HG02885 (cell line): ENCODE results near the gene FTO.

Experiments used
- ATAC-seq: cut with Tn5 transposase; IDR thresholded peaks from one replicate; pipeline ENCODE4 v1.9.1; 2021; ENCODE audit warnings: mild to moderate bottlenecking; ENCODE audit not compliant: unreplicated experiment, poor library complexity

The FTO gene

GRCh38 chr16:54027995-54028394 lies 324.0 kb downstream of the FTO start:
- ATAC-seq: no peak

GRCh38 chr16:54030451-54030850 lies 326.5 kb downstream of the FTO start:
- no peak for ATAC-seq

DNA sequence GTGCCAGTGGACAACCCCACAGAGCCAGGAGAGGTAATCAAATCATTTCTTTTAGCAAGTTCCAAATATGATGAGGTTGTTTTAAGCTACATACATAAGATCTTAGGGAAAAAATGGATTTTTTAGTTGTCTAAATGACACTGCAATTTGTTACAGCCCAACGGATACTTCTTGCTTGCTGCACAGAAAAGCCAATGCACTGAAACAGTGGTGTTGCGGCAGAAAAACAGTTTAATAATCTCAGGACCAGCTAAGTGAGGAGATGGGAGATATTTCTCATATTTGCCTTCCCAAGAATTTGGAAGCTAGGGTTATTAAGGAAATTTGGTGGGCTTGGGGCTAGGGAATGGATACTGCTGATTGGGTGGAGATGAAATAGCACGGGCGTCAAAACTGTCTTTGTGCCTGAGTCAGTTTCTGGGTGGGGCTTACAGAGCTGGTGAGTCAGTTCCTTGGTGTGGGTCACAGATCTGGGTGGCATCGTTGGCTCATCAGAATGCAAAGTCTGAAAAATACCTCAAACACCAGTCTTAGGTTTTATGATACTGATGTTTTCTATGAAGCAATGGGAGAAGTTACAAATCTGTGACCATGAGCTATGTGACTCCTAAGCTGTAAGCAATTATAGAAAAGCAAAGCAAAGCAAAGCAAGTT lies 327.3 kb downstream of the FTO start:
- no peak for ATAC-seq

- ATAC-seq: no peak
Observed at GRCh38 chr16:54033747-54034146, 329.8 kb downstream of the FTO start.

DNA sequence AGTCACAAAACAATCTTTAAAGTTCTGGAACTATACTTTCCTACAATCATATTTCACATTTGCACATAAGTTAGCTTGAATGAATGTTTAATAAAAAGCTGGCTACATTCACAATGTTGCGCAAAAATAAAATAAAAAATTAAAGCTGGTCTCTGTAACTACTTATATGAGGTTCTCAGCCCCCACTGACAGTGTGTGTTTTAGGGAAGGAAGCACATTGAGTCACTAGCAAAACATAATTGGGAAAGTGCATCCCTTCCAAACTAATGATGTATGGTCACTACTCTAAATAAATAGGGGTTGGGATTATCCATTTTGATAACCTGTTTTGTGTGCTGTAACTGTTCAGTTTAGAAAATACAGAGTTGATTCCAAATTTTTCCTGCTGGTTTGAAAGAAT lies 330.7 kb downstream of the FTO start:
- ATAC-seq: no peak

GRCh38 chr16:54040480-54040879 lies 336.5 kb downstream of the FTO start:
- ATAC-seq: no peak

DNA sequence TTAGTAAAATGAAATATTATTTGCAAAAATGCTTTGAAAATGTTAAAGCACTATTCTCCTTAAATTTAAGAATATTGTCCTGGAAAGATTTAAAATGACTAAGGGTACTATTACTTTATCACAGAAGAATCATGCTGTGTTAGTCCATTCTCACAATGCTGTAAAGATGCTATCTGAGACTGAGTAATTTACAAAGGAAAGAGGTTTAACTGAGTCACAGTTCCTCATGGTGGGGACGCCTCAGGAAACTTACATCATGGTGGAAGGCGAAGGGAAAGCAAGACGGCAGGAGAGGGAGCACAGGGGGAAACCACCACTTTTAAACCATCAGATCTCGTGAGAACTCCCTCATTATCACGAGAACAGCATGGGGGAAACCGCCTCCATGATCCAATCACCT lies 337.0 kb downstream of the FTO start:
- ATAC-seq: no peak

GRCh38 chr16:54048586-54049495 lies 344.9 kb downstream of the FTO start:
- ATAC-seq: no peak

DNA sequence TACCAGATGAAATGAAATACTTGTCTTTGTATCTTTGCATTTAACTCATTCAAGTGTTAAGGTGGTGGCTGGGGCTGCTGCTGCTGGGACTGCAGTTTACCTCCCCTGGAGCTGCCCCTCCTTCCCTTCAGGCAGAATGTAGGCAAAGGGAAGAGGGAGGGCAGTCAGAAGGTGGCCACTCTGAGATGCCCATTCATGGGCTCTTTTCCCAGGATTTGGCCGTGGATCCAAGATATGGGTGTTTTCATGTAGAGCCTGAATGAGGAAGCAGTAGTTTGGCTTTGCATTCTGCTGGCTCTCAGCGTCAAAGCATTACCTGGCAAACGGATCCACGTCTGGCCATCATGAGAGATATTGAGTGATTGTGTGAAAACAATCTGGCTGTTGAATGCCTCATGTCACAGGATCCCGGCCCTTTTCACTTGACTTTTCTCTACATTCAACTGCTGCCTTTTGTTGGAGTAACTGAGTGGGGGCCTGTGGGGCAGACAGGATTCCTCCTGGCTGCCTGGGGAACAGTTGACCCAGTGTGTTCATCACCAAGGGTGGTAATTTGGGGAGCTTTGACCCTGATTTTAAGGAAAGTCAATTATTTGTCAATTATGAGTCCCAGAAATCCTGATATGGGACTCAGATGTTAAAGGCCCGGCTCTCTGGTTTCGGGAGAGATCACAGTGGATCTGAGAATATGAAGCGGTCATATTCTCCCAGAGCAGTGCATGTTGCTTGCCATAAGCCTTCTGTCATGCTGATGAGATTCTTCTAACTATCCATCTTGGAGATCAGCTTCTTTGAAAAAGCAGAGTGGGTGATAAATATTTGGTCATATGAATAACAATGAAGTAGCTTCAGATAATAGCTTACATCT lies 345.9 kb downstream of the FTO start:
- no peak for ATAC-seq

DNA sequence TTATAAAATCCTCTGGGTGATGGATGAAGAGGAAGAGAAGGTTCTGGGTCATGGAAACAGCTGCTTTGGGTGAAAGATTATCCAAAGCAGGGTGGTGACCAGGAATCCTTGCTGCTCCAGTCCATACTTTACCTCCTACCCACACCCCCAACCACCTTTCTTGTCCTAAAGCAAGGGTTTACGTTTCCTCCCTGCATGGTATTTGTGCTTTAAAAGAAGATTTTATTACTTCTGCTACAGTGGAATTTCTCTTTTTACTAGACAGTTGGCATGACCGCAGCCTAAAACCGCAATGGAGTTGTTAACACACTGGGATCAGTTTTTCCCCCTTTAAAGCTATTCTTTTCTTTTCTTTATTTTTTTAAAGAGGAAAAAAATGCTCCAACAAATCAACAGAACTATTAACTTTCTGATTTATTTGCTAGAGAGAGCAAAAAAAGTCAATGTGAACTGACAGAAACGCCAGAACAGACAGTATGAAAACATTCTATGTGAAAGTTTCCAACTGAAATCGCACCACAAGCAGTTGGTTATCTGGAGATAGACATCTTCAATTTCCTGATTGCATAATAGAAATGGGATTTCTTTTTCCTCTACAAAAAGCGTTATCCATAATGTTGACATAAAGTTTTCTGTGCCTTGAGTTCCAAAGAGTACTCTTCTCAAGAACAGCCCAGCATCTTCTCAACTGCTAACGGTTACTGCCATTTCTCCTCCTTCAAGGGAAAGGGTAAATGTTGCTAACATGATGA lies 346.7 kb downstream of the FTO start:
- ATAC-seq: no peak

DNA sequence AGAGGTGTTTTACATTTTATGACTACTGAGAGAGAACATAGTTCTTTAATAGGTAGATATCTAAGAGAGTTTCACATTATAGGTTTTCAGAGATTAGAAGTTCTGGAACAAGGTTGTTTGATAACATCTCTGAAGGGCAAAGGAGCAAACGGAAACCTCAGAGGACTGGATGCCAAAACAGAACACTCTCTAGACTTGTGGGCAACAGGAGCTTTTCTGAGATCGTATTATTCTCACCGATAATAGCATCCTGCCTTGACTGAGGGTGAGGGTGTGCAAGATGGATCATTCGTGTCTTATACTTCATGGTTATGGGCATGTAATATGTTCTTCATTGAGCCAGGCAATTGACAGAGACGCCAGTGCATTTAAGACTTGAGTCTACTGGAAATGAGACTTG lies 347.9 kb downstream of the FTO start:
- ATAC-seq: no peak

GRCh38 chr16:54052271-54052670 lies 348.3 kb downstream of the FTO start:
- ATAC-seq: no peak

DNA sequence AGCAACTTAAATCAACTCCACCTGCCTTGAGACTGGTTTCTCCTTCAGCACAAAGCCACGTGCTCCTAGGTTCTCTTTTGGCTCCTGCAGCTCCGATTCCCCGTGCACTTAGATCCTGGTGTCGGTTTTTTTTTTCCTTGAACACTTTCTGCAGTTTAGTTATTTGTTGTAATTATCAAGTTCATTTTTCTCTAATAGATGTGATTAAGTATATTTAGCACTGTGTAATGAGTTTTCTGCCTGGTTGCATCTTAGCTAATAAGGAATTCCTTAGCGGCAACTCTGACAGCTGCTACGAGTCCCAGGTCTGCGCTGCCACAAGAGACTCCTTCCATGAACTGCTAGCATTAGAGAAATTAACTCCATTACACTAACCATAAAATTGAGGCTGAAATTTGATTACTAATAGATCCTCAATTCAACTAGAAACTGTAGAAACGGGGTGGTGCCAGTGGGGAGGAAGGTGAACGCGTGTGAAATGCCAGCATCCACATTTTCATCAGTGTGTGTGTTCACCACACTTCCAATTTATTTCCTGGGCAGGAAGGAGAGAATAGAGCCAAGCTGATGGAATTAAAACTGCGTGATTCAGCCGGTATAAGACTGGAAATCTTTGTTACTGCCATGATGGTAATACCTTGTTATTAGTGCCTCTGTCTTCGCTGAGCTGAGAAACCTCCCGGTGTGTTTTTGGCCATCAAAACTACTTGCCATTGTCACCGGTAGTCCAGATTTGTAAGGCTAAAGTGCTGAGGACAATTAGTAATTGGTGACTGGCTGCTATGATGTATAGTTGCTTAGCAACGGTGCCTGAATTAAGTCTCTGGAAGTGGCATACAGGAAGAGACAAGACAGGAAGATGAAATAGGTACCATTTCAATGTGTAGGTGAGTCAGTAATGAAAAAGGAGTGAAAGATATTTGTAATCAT lies 350.2 kb downstream of the FTO start:
- ATAC-seq: no peak

GRCh38 chr16:54055191-54055590 lies 351.2 kb downstream of the FTO start:
- no peak for ATAC-seq

GRCh38 chr16:54055864-54056263 lies 351.9 kb downstream of the FTO start:
- ATAC-seq: no peak

GRCh38 chr16:54056921-54057320 lies 353.0 kb downstream of the FTO start:
- ATAC-seq: no peak

DNA sequence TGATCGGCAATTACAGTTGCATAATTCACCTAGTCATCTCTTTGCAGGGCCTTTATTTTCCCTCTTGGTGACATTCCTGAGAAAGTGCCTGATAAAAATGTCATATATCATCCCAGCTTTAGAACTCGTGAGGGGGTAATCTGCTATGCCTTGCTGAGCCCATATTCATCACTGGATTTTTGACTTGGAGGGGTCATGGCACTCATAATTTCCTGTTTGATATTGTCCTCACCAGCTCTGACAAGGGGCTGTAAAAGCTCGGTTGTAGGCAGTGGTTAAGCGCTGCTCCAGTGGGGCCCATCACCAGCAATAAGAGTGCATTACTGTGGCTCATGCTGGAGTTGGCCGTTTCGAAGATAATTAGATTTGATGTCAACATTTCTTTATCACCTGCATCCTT lies 355.4 kb downstream of the FTO start:
- ATAC-seq: no peak

- no peak for ATAC-seq
Observed at GRCh38 chr16:54060599-54061421, 356.9 kb downstream of the FTO start.
